ENCODE results near the gene RANBP10. TPM values are rescaled to one million over a fixed set of nuclear protein-coding genes. Genes with fewer than 3 reads are reported as not detected.

Gene RANBP10
- total and polyA plus RNA-seq, 10 of the 15 experiments (the other 5 are each of a cell fraction or from before 2014, with no cell fraction given): 1.2 to 20.4 (median 10.8) TPM

DNA sequence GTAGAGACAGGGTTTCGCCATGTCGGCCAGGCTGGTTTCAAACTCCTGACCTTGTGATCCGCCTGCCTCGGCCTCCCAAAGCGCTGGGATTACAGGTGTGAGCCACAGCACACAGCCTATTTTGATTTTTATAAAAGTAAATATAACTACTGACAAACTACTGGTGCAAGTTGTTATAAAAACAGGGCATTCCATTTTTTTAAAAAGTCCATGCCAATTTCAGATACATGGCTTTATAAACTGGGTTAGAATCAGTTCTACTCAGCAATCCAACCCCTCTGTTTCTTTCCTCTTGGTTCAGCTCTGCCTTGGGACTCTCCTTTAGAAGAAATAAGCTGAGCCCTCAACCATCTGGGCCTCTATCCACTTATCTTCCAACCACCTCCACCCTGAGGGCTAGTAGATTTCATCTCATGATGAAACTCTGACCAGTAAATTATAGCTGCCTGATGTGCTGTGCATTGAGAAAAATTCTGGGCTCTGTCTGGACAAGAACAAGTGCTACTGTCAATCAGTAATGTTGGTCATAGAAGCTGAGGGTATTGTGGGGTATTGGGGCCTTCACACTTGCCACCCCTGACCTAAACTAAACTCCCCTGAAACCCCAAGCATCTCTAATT, 10.2 kb downstream of the RANBP10 start:
- SMC1A ChIA-PET (ENCODE audit: uncharacterized antibody, unreplicated experiment): interaction anchor here (0.6 to 1.9 kb wide), 3 partner anchors 9 to 80 kb away, joined by 3 to 4 read pairs (median 3); partner anchors contain the start of genes RANBP10 and TSNAXIP1
- no peak for FAIRE-seq
- RAD21 ChIA-PET (ENCODE audit: unreplicated experiment): no interaction called here

DNA sequence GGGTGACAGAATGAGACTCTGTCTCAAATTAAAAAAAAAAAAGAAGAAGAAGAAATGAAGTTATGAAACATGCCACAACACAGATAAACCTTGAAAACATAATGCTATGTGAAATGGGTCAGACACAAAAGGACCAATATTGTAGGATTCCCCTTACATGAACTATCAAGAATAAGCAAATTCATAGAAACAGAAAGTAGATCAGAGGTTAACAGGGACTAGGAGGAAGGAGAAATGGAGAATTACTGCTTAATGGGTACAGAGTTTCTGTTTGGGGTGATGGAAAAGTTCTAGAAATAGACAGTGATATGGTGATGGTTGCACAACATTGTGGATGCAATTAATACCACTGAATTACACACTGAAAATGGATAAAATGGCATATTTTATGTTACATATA, 16.3 kb downstream of the RANBP10 start:
- ChIA-PET POLR2A (no interaction called here), CTCF (no interaction called here), RAD21 (ENCODE audit: unreplicated experiment) (no interaction called here), SMC1A (ENCODE audit: uncharacterized antibody, unreplicated experiment) (no interaction called here)
- in situ Hi-C loops (cut with MboI) (no loop called here), intact Hi-C loops (cut with micrococcal nuclease; ENCODE audit: unreplicated experiment) (no loop called here)
- peak overlapping the region; percentile 60 for H3K4me2 ChIP-seq (ENCODE audit: control insufficient read depth, insufficient read depth)
- H3K27ac ChIP-seq (ENCODE audit: control insufficient read depth, insufficient read depth): no peak overlapping the region
- peaks cover 23% of the 10 kb centered on the region for H3K79me2 ChIP-seq (ENCODE audit: control insufficient read depth, insufficient read depth, low read length)
- H2AFZ ChIP-seq (ENCODE audit: control insufficient read depth, low read depth, low read length): no peak overlapping the region
- FAIRE-seq (no peak), DNase-seq (ENCODE audit: low read depth, low spot score) (no peak), ATAC-seq (peak; percentile 34)
- no peak overlapping the region for H3K4me3 ChIP-seq
- peak in 1 of 2 experiments; percentile 12; a peak in 1 of 4 replicates for TF ChIP-seq IKZF2 (IDR thresholded peaks at IDR 0.05)
- TF ChIP-seq MEF2B (IDR thresholded peaks at IDR 0.05; ENCODE audit: partially characterized antibody, poor library complexity, severe bottlenecking): no peak
- peak; percentile 77 for TF ChIP-seq ZNF24 (IDR thresholded peaks at IDR 0.05)
- no peak overlapping the region for H3K9ac ChIP-seq (ENCODE audit: control insufficient read depth, insufficient read depth, low read length)
- H3K36me3 ChIP-seq (ENCODE audit: control insufficient read depth in 2 of 2, insufficient read depth in 2 of 2, low read length in 1 of 2): no peaks in the 10 kb centered on the region; a peak in 2 of 4 replicates
- H3K27me3 ChIP-seq (replicated peaks in 1 of 2; ENCODE audit: control insufficient read depth in 2 of 2, insufficient read depth in 2 of 2, low read length in 1 of 2): no peaks in the 10 kb centered on the region
- H3K4me1 ChIP-seq (ENCODE audit: control insufficient read depth, insufficient read depth, low read length): peaks cover 17% of the 10 kb centered on the region
- no peaks in the 10 kb centered on the region for H3K9me3 ChIP-seq (replicated peaks; ENCODE audit: control insufficient read depth, insufficient read depth, low read length)
- no TSS peak for BruUV-seq (replicated peaks)
- no peaks in the 10 kb centered on the region for H4K20me1 ChIP-seq (ENCODE audit: control insufficient read depth, insufficient read depth)

More for the DNA sequence above, 10.2 kb downstream of the RANBP10 start:
- no peak for DNase-seq (ENCODE audit: low read depth, low spot score)
- Histone ChIP-seq H3K4me2 (ENCODE audit: control insufficient read depth, insufficient read depth) (no peak overlapping the region), H3K9me3 (replicated peaks; ENCODE audit: control insufficient read depth, insufficient read depth, low read length) (no peaks in the 10 kb centered on the region), H2AFZ (ENCODE audit: control insufficient read depth, low read depth, low read length) (no peak overlapping the region), H3K27ac (ENCODE audit: control insufficient read depth, insufficient read depth) (no peak overlapping the region), H3K9ac (ENCODE audit: control insufficient read depth, insufficient read depth, low read length) (no peak overlapping the region), H3K36me3 (ENCODE audit: control insufficient read depth in 2 of 2, insufficient read depth in 2 of 2, low read length in 1 of 2) (peaks cover 0 to 3% of the 10 kb centered on the region in 2 experiments; a peak in 3 of 4 replicates), H3K27me3 (replicated peaks in 1 of 2; ENCODE audit: control insufficient read depth in 2 of 2, insufficient read depth in 2 of 2, low read length in 1 of 2) (no peaks in the 10 kb centered on the region), H3K79me2 (ENCODE audit: control insufficient read depth, insufficient read depth, low read length) (peaks cover 30% of the 10 kb centered on the region), H3K4me3 (no peak overlapping the region), H4K20me1 (ENCODE audit: control insufficient read depth, insufficient read depth) (no peaks in the 10 kb centered on the region; the same call in 1 of the 2 replicates), H3K4me1 (ENCODE audit: control insufficient read depth, insufficient read depth, low read length) (peaks cover 3% of the 10 kb centered on the region; the same call in 1 of the 2 replicates)
- 97% methylated on average over 5 of the region's 5 CpGs for WGBS (ENCODE audit: insufficient coverage, insufficient replicate concordance, low lambda C conversion rate, missing lambda C conversion rate)
- BruUV-seq (replicated peaks): TSS peak; percentile 39
- TF ChIP-seq NFYB (IDR thresholded peaks at IDR 0.05; ENCODE audit: insufficient read depth, low read depth, low read length): no peak
- TF ChIP-seq, protein P1, sequence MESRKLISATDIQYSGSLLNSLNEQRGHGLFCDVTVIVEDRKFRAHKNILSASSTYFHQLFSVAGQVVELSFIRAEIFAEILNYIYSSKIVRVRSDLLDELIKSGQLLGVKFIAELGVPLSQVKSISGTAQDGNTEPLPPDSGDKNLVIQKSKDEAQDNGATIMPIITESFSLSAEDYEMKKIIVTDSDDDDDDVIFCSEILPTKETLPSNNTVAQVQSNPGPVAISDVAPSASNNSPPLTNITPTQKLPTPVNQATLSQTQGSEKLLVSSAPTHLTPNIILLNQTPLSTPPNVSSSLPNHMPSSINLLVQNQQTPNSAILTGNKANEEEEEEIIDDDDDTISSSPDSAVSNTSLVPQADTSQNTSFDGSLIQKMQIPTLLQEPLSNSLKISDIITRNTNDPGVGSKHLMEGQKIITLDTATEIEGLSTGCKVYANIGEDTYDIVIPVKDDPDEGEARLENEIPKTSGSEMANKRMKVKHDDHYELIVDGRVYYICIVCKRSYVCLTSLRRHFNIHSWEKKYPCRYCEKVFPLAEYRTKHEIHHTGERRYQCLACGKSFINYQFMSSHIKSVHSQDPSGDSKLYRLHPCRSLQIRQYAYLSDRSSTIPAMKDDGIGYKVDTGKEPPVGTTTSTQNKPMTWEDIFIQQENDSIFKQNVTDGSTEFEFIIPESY (IDR thresholded peaks at IDR 0.05): no peak
- ChIA-PET CTCF (interaction anchor here (0.6 to 2.3 kb wide), 2 partner anchors 12 to 20 kb away, joined by 3 to 10 read pairs; no protein-coding TSS in a partner anchor), POLR2A (interaction anchor here (0.7 to 0.8 kb wide), 2 partner anchors 9 to 232 kb away, joined by 7 to 8 read pairs; no protein-coding TSS in a partner anchor)
- intact Hi-C loops (cut with micrococcal nuclease; ENCODE audit: unreplicated experiment): no loop called here
- in situ Hi-C loops (cut with MboI): no loop called here
- ATAC-seq: no peak
